Pancreas (tissue), 10 donors: ENCODE results near the gene SLC25A17. TPM values are rescaled to one million over a fixed set of nuclear protein-coding genes. Genes with fewer than 3 reads are reported as not detected.
"Not testable (repeated sequence)": the region's sequence is repeated elsewhere in the genome, so short reads cannot be mapped to it uniquely, and the experiment has no call there.

Source experiments
- ATAC-seq, 4 donors: fragments of 200-7000 bp; cut with Tn5 transposase; one replicate each; pipeline versions ENCODE4 v1.8.0 to v1.9.1; 2020; ENCODE audit warnings: mild to moderate bottlenecking in 4 of 4, moderate library complexity in 4 of 4
- DNase-seq, 6 donors: peaks; one replicate each; pipeline ENCODE4 v3.0.0-alpha.2; 2020
- FAIRE-seq: peaks from 2 replicates; lab custom pipeline; 2012; peaks lifted over from hg19 to GRCh38; lab: Jason Lieb, UNC
- H3K27ac ChIP-seq, 4 donors: fragments of 200-600 bp; sonication (generic); 1 replicate in 3 of 4; 2 replicates in 1 of 4; pipeline versions ENCODE4 v1.5.0 to v1.8.0; 2020
- H3K27me3 ChIP-seq, 4 donors: fragments of 200-600 bp; one replicate each; pipeline ENCODE4 v1.8.0; 2021
- H3K36me3 ChIP-seq, 3 donors: fragments of 200-600 bp; sonication (generic) in 1 of 3; one replicate each; pipeline versions ENCODE4 v1.5.0 to v1.8.0; 2020 to 2021
- H3K4me1 ChIP-seq, 3 donors: fragments of 200-600 bp; one replicate each; pipeline ENCODE4 v1.8.0; 2021
- H3K4me3 ChIP-seq, 4 donors: fragments of 200-600 bp; sonication (generic) in 2 of 4; one replicate each; pipeline versions ENCODE4 v1.5.0 to v1.8.0; 2020 to 2021
- H3K9me3 ChIP-seq, 4 donors: fragments of 200-600 bp; one replicate each; pipeline ENCODE4 v1.8.0; 2021
- CTCF ChIP-seq, 4 donors: fragments of 200-600 bp; sonication (generic) in 3 of 4; IDR thresholded peaks; one replicate each; pipeline versions ENCODE4 v1.5.0 to v1.8.0; 2021; ENCODE audit warnings: antibody characterized with exemption in 4 of 4
- WGBS, 2 donors: extraction: QIAGEN DNeasy Blood & Tissue Kit; methylation state at CpG; one replicate each; pipeline ENCODE4 v1.1.7; 2013; 5-methylcytosine and 5-hydroxymethylcytosine counted together
- intact Hi-C, 3 donors: fragments of 100-400 bp; cut with DNase I; formaldehyde crosslinking; loops; one replicate each; pipeline versions ENCODE4 v1.11.1 to v1.14.2; 2022
- microRNA-seq, 2 donors: library from miRNA; unstranded; fragments of <30 nt; microRNA quantifications; one replicate each; pipeline versions ENCODE4 to v1.1.0, GENCODE V29; 2019 to 2020
- polyA plus RNA-seq, 2 donors: library from polyadenylated mRNA; stranded (reverse); fragments of 200-250 nt; gene quantifications; one replicate each; pipeline ENCODE4 v1.2.3, GENCODE V29; 2013
- total RNA-seq, 6 donors: library from RNA; stranded (reverse); fragmentation: NEBNext Ultra II Directional in 4 of 6; extraction: Animal tissue kit (Norgen Biotek cat#: 25700) in 4 of 6; gene quantifications; one replicate each; pipeline versions ENCODE4 v1.2.1 to v1.2.4, GENCODE V29; 2021 to 2023
- donor health status: healthy with polysubstance abuse.
- donor health status: DM: no; HTN: no; CAD: no; lungs with moderate emphysema.
- donor health status: DM: no; HTN: no; CAD: no.
- donor health status: control.
- donor health status: control.
- donor health status: Bipolar disorder and iron deficiency.
- donor health status: DM: yes; HTN: yes; CAD: no.
- donor health status: DM: no; HTN: no; CAD: no.
- donor health status: DM: no; HTN: no; CAD: no.
- donor health status: DM: yes; HTN: yes; CAD: no.

The SLC25A17 gene
- total and polyA plus RNA-seq, 8 donors: 5.8 to 15.6 (median 8.5) TPM

- intact Hi-C loops: no loop called here
- H3K36me3 ChIP-seq: no peaks in the 10 kb centered on the region
- 31 to 34% methylated on average over 11 of the region's 11 CpGs for WGBS, 2 donors
- H3K9me3 ChIP-seq: no peaks in the 10 kb centered on the region
- no peaks in the 10 kb centered on the region for H3K4me1 ChIP-seq
- peak overlapping the region in 1 of 4 donors; percentile 1 for H3K27ac ChIP-seq
- no peak for DNase-seq
- ATAC-seq: peak in 3 of 4 donors; percentile 24 to 46 (median 29)
- H3K27me3 ChIP-seq: no peaks in the 10 kb centered on the region
- H3K4me3 ChIP-seq: no peak overlapping the region
- FAIRE-seq: no peak
- no peak for TF ChIP-seq CTCF (IDR thresholded peaks at IDR 0.05)
Measured at GRCh38 chr22:40720538-40721256, 98.4 kb downstream of the SLC25A17 start.

- H3K4me1 ChIP-seq, H3K27ac ChIP-seq, FAIRE-seq, H3K36me3 ChIP-seq, H3K27me3 ChIP-seq, ATAC-seq, DNase-seq, intact Hi-C loops, H3K9me3 ChIP-seq, H3K4me3 ChIP-seq: not testable (repeated sequence)
- 79 to 85% methylated on average over 6 of the region's 6 CpGs for WGBS, 2 donors
Measured at GRCh38 chr22:40720156-40720537, 99.0 kb downstream of the SLC25A17 start.

Small RNA genes within 50 kb of the gene (microRNA-seq; reads per million reads assigned to microRNA genes)
- 0 to 0.39 reads per million in 2 donors for gene MIR4766

Other genes with a start within 250 kb of the SLC25A17 start
- 10 to 100 TPM; 15.2 to 35.3 (median 24.1) TPM for gene MRTFA, start 182.6 kb downstream of the SLC25A17 start, total RNA-seq
- gene MRTFA, start 182.6 kb downstream of the SLC25A17 start, polyA plus RNA-seq: 10 to 100 TPM; 13.6 to 24.7 TPM
- under 1 TPM in 1 of 6 donors, not detected in 5; 0.26 TPM for gene MCHR1, start 139.9 kb downstream of the SLC25A17 start, total RNA-seq
- gene MCHR1, start 139.9 kb downstream of the SLC25A17 start, polyA plus RNA-seq: under 1 TPM in 1 of 2 donors, not detected in 1; 0.23 TPM
- gene ST13, start 37.3 kb upstream of the SLC25A17 start, total RNA-seq: 100 to 1,000 TPM in 4 of 6 donors, 10 to 100 TPM in 2; 83.7 to 142 (median 107) TPM
- 10 to 100 TPM; 30.4 to 83.3 TPM for gene ST13, start 37.3 kb upstream of the SLC25A17 start, polyA plus RNA-seq
- 10 to 100 TPM in 3 of 6 donors, 1 to 10 TPM in 3; 8.5 to 13.6 (median 10.0) TPM for gene XPNPEP3, start 37.8 kb upstream of the SLC25A17 start, total RNA-seq
- gene XPNPEP3, start 37.8 kb upstream of the SLC25A17 start, polyA plus RNA-seq: 1 to 10 TPM; 4.0 to 5.1 TPM
- gene DNAJB7, start 42.8 kb upstream of the SLC25A17 start, total RNA-seq: not detected
- gene DNAJB7, start 42.8 kb upstream of the SLC25A17 start, polyA plus RNA-seq: under 1 TPM in 1 of 2 donors, not detected in 1; 0.02 TPM
- gene RBX1, start 132.0 kb upstream of the SLC25A17 start, total RNA-seq: 10 to 100 TPM in 4 of 6 donors, 1 to 10 TPM in 2; 9.9 to 18.3 (median 14.0) TPM
- gene RBX1, start 132.0 kb upstream of the SLC25A17 start, polyA plus RNA-seq: 10 to 100 TPM; 29.6 to 38.7 TPM